ENCODE data around the gene TBC1D25.

DNA sequence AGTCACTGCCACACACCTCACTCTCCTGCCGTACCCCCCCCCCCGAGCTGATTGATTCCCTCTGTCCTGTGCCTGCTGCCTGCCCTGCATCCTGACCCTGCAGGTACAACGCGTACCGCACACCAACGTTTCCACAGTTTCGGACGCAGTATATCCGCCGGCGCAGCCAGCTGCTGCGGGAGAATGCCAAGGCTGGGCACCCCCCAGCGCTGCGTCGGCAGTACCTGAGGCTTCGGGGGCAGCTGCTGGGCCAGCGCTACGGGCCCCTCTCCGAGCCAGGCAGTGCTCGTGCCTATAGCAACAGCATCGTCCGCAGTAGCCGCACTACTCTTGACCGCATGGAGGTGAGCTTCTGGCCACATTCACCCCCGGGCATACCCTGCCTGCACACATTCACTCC, 59.1 kb downstream of the TBC1D25 start:
- no peak for TF ChIP-seq CTCF (IDR thresholded peaks at IDR 0.05)
- TF ChIP-seq, protein P1, sequence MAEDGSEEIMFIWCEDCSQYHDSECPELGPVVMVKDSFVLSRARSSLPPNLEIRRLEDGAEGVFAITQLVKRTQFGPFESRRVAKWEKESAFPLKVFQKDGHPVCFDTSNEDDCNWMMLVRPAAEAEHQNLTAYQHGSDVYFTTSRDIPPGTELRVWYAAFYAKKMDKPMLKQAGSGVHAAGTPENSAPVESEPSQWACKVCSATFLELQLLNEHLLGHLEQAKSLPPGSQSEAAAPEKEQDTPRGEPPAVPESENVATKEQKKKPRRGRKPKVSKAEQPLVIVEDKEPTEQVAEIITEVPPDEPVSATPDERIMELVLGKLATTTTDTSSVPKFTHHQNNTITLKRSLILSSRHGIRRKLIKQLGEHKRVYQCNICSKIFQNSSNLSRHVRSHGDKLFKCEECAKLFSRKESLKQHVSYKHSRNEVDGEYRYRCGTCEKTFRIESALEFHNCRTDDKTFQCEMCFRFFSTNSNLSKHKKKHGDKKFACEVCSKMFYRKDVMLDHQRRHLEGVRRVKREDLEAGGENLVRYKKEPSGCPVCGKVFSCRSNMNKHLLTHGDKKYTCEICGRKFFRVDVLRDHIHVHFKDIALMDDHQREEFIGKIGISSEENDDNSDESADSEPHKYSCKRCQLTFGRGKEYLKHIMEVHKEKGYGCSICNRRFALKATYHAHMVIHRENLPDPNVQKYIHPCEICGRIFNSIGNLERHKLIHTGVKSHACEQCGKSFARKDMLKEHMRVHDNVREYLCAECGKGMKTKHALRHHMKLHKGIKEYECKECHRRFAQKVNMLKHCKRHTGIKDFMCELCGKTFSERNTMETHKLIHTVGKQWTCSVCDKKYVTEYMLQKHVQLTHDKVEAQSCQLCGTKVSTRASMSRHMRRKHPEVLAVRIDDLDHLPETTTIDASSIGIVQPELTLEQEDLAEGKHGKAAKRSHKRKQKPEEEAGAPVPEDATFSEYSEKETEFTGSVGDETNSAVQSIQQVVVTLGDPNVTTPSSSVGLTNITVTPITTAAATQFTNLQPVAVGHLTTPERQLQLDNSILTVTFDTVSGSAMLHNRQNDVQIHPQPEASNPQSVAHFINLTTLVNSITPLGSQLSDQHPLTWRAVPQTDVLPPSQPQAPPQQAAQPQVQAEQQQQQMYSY (CRISPR knock-in tag; IDR thresholded peaks at IDR 0.05), result no peak
- TF ChIP-seq, protein P2, sequence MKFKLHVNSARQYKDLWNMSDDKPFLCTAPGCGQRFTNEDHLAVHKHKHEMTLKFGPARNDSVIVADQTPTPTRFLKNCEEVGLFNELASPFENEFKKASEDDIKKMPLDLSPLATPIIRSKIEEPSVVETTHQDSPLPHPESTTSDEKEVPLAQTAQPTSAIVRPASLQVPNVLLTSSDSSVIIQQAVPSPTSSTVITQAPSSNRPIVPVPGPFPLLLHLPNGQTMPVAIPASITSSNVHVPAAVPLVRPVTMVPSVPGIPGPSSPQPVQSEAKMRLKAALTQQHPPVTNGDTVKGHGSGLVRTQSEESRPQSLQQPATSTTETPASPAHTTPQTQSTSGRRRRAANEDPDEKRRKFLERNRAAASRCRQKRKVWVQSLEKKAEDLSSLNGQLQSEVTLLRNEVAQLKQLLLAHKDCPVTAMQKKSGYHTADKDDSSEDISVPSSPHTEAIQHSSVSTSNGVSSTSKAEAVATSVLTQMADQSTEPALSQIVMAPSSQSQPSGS (CRISPR knock-in tag; IDR thresholded peaks at IDR 0.05; ENCODE audit: borderline replicate concordance, low read depth), result no peak
- TF ChIP-seq GRHL2 (CRISPR knock-in tag; IDR thresholded peaks at IDR 0.05; ENCODE audit: insufficient replicate concordance, severe bottlenecking), result no peak
- no peak for TF ChIP-seq TEAD4 (CRISPR knock-in tag; IDR thresholded peaks at IDR 0.05)
- TF ChIP-seq E2F5 (CRISPR knock-in tag; IDR thresholded peaks at IDR 0.05), result no peak
- TF ChIP-seq, protein P3, sequence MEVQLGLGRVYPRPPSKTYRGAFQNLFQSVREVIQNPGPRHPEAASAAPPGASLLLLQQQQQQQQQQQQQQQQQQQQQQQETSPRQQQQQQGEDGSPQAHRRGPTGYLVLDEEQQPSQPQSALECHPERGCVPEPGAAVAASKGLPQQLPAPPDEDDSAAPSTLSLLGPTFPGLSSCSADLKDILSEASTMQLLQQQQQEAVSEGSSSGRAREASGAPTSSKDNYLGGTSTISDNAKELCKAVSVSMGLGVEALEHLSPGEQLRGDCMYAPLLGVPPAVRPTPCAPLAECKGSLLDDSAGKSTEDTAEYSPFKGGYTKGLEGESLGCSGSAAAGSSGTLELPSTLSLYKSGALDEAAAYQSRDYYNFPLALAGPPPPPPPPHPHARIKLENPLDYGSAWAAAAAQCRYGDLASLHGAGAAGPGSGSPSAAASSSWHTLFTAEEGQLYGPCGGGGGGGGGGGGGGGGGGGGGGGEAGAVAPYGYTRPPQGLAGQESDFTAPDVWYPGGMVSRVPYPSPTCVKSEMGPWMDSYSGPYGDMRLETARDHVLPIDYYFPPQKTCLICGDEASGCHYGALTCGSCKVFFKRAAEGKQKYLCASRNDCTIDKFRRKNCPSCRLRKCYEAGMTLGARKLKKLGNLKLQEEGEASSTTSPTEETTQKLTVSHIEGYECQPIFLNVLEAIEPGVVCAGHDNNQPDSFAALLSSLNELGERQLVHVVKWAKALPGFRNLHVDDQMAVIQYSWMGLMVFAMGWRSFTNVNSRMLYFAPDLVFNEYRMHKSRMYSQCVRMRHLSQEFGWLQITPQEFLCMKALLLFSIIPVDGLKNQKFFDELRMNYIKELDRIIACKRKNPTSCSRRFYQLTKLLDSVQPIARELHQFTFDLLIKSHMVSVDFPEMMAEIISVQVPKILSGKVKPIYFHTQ (CRISPR knock-in tag; IDR thresholded peaks at IDR 0.05), result no peak
- no peak for TF ChIP-seq ZNF317 (CRISPR knock-in tag; IDR thresholded peaks at IDR 0.05; ENCODE audit: borderline replicate concordance, low read depth)
- no peak for TF ChIP-seq NFE2L1 (CRISPR knock-in tag; IDR thresholded peaks at IDR 0.05)
- no peak for TF ChIP-seq JAZF1 (CRISPR knock-in tag; IDR thresholded peaks at IDR 0.05)

Data from WTC11 (cell line).